Forelimb muscle (tissue), 1 donor: ENCODE data around the gene PIGV. TPM values are rescaled to one million over a fixed set of nuclear protein-coding genes. Genes with fewer than 3 reads are reported as not detected.

ENCODE experiments used
- DNase-seq: peaks from one replicate; pipeline ENCODE4 v3.0.0-alpha.2; 2013; ENCODE audit warnings: low read depth
- polyA plus RNA-seq: library from polyadenylated mRNA; unstranded; fragments of 120-200 nt; gene quantifications from one replicate; pipeline ENCODE4 v1.2.1, GENCODE V29; 2013; ENCODE audit not compliant: insufficient read length

Gene PIGV
- polyA plus RNA-seq, 1 donor = 7.1 TPM

GRCh38 chr1:26772687-26773086 lies 15.1 kb upstream of the PIGV start:
- no peak for DNase-seq

- DNase-seq = no peak
Observed at GRCh38 chr1:26774462-26774861, 13.3 kb upstream of the PIGV start.

GRCh38 chr1:26775666-26776065 lies 12.1 kb upstream of the PIGV start:
- DNase-seq = no peak

GRCh38 chr1:26779098-26779668 lies 8.6 kb upstream of the PIGV start:
- no peak for DNase-seq

GRCh38 chr1:26780344-26780957 lies 7.3 kb upstream of the PIGV start:
- no peak for DNase-seq

- DNase-seq = no peak
Observed at GRCh38 chr1:26781206-26781825, 6.4 kb upstream of the PIGV start.

GRCh38 chr1:26782521-26783212 lies 5.1 kb upstream of the PIGV start:
- DNase-seq = no peak

- no peak for DNase-seq
Observed at GRCh38 chr1:26783646-26784022, 4.1 kb upstream of the PIGV start.

- DNase-seq = no peak
Observed at GRCh38 chr1:26784023-26784871, 3.5 kb upstream of the PIGV start.

GRCh38 chr1:26784886-26785285 lies 2.9 kb upstream of the PIGV start:
- no peak for DNase-seq

GRCh38 chr1:26785611-26786436 lies 1.9 kb upstream of the PIGV start:
- no peak for DNase-seq

GRCh38 chr1:26786437-26787380 lies 1.0 kb upstream of the PIGV start:
- no peak for DNase-seq

- no peak for DNase-seq
Observed at GRCh38 chr1:26787381-26787705, 407 bp upstream of the PIGV start.

GRCh38 chr1:26788515-26788785 lies 700 bp downstream of the PIGV start:
- DNase-seq = no peak

GRCh38 chr1:26788836-26789611 lies 1.3 kb downstream of the PIGV start:
- no peak for DNase-seq

GRCh38 chr1:26789612-26789865 lies 1.8 kb downstream of the PIGV start:
- no peak for DNase-seq

- no peak for DNase-seq
Observed at GRCh38 chr1:26789931-26790330, 2.2 kb downstream of the PIGV start.

GRCh38 chr1:26790551-26790953 lies 2.8 kb downstream of the PIGV start:
- DNase-seq = no peak

- no peak for DNase-seq
Observed at GRCh38 chr1:26791148-26791547, 3.4 kb downstream of the PIGV start.

GRCh38 chr1:26791626-26792025 lies 3.9 kb downstream of the PIGV start:
- no peak for DNase-seq
